Naive thymus-derived CD4-positive, alpha-beta T cell (primary cell): Measurements from ENCODE around the gene EIF4B. TPM values are rescaled to one million over a fixed set of nuclear protein-coding genes. Genes with fewer than 3 reads are reported as not detected.

Source experiments
- ATAC-seq: fragments of 150-1000 bp; cut with Tn5 transposase; 2 replicates; pipeline ENCODE4 v1.10.0; 2021; ENCODE audit warnings: mild to moderate bottlenecking, moderate library complexity
- CTCF ChIA-PET: fragments of 350-600 bp; sonication (Branson Sonifier 250); formaldehyde crosslinking; loops from one replicate; lab custom pipeline; 2021; ENCODE audit warnings: antibody characterized with exemption; lab: Charles Lee
- POLR2A ChIA-PET: fragments of 350-600 bp; sonication (Branson Sonifier 250); formaldehyde crosslinking; loops from one replicate; lab custom pipeline; 2021; ENCODE audit warnings: antibody characterized with exemption, inconsistent platforms; lab: Charles Lee
- DNase-seq, 9 donors: peaks; one replicate each; pipeline versions ENCODE4 v3.0.0 to v3.0.0-alpha.2; 2020 to 2022; ENCODE audit warnings: mixed read lengths in 1 of 9
- H3K27ac ChIP-seq: one replicate; pipeline ENCODE4 v1.7.0; 2013; ENCODE audit warnings: mild to moderate bottlenecking, low read depth, low read length, moderate library complexity
- H3K27me3 ChIP-seq, 2 donors: one replicate each; pipeline ENCODE4 v1.7.0; 2013; ENCODE audit warnings: low read length in 2 of 2, mild to moderate bottlenecking in 2 of 2, moderate library complexity in 2 of 2; ENCODE audit not compliant: control insufficient read depth in 2 of 2, insufficient read depth in 2 of 2
- H3K36me3 ChIP-seq, 3 experiments: 1 replicate in 2 of 3; 2 replicates in 1 of 3; pipeline ENCODE4 v1.7.0; 2013; ENCODE audit warnings: low read length in 3 of 3, mild to moderate bottlenecking in 3 of 3, moderate library complexity in 1 of 3; ENCODE audit not compliant: insufficient read depth in 3 of 3, control insufficient read depth in 2 of 3
- H3K4me1 ChIP-seq, 2 donors: one replicate each; pipeline ENCODE4 v1.7.0; 2013; ENCODE audit warnings: low read length in 2 of 2, mild to moderate bottlenecking in 2 of 2, moderate library complexity in 1 of 2; ENCODE audit not compliant: control insufficient read depth in 2 of 2, insufficient read depth in 2 of 2
- H3K4me3 ChIP-seq: 2 replicates; pipeline ENCODE4 v1.7.0; 2013; ENCODE audit warnings: mild to moderate bottlenecking, low read length
- H3K9me3 ChIP-seq, 3 experiments: 1 replicate in 2 of 3; 2 replicates in 1 of 3; pipeline ENCODE4 v1.7.0; 2013; ENCODE audit warnings: low read length in 3 of 3; ENCODE audit not compliant: control insufficient read depth in 2 of 3
- H3K27ac Mint-ChIP-seq, 9 donors: one replicate each; pipeline ENCODE4 v1.8.0; 2020 to 2022; ENCODE audit warnings: mixed read lengths in 9 of 9, mild to moderate bottlenecking in 8 of 9, moderate library complexity in 5 of 9, inconsistent platforms in 2 of 9
- H3K27me3 Mint-ChIP-seq, 5 donors: one replicate each; pipeline ENCODE4 v1.8.0; 2021 to 2022; ENCODE audit warnings: mixed read lengths in 5 of 5, mild to moderate bottlenecking in 1 of 5
- H3K36me3 Mint-ChIP-seq, 5 donors: one replicate each; pipeline ENCODE4 v1.8.0; 2020 to 2022; ENCODE audit warnings: mixed read lengths in 5 of 5, mild to moderate bottlenecking in 3 of 5, inconsistent platforms in 1 of 5
- H3K4me1 Mint-ChIP-seq, 7 donors: one replicate each; pipeline ENCODE4 v1.8.0; 2020 to 2022; ENCODE audit warnings: mixed read lengths in 7 of 7, mild to moderate bottlenecking in 3 of 7, inconsistent platforms in 1 of 7
- H3K4me3 Mint-ChIP-seq, 10 donors: one replicate each; pipeline ENCODE4 v1.8.0; 2020 to 2022; ENCODE audit warnings: mild to moderate bottlenecking in 10 of 10, mixed read lengths in 10 of 10, moderate library complexity in 6 of 10, inconsistent platforms in 2 of 10
- H3K9me3 Mint-ChIP-seq, 11 donors: one replicate each; pipeline ENCODE4 v1.8.0; 2020 to 2022; ENCODE audit warnings: mixed read lengths in 11 of 11, mild to moderate bottlenecking in 4 of 11, inconsistent platforms in 1 of 11, moderate library complexity in 1 of 11
- intact Hi-C, 2 donors: fragments of 100-400 bp; cut with micrococcal nuclease; formaldehyde crosslinking; loops; one replicate each; pipeline ENCODE4 v1.15.1; 2023
- polyA plus RNA-seq, 2 donors: library from polyadenylated mRNA; unstranded; fragments of 300-500 nt; fragmentation: Illumina TruSeq; gene quantifications; one replicate each; pipeline ENCODE4 v1.2.3, GENCODE V29; 2021
- total RNA-seq, 6 experiments: library from RNA in 5 of 6; stranded (reverse) in 5 of 6; gene quantifications; 1 replicate in 5 of 6; 2 replicates in 1 of 6; pipeline ENCODE4 v1.2.3 and lab custom pipeline; 2021 to 2026

The EIF4B gene
- total and polyA plus RNA-seq, 7 experiments from 2014 or later: 134 to 919 (median 613) TPM

GRCh38 chr12:53053218-53054111, 47.2 kb downstream of the EIF4B start:
- Histone ChIP-seq H3K9me3 (no peaks in the 10 kb centered on the region), H3K27ac (peak overlapping the region; percentile 71), H3K36me3 (no peaks in the 10 kb centered on the region), H3K4me3 (peak overlapping the region; percentile 95), H3K27me3 (no peaks in the 10 kb centered on the region), H3K4me1 (peaks cover 6 to 9% of the 10 kb centered on the region in 2 donors)
- DNase-seq (peak; percentile 37 to 70 (median 58)), ATAC-seq (peak; percentile 46)
- no peaks in the 10 kb centered on the region for H3K27me3 Mint-ChIP-seq
- H3K4me3 Mint-ChIP-seq: peak overlapping the region; percentile 89 to 97 (median 94)
- H3K27ac Mint-ChIP-seq: peak overlapping the region; percentile 83 to 96 (median 92)
- peaks cover 8 to 18% (median 14%) of the 10 kb centered on the region in 7 donors for H3K4me1 Mint-ChIP-seq
- intact Hi-C loops: loop anchor here (1.0 to 10.0 kb wide), 7 partner anchors 13 to 451 kb away; partner anchors contain the start of genes EIF4B (in 2 of the 2), SPRYD3 (in 2 of the 2), IGFBP6 (in 1 of the 2) and MYG1 (in 1 of the 2)
- POLR2A ChIA-PET: interaction anchor here (0.7 to 2.4 kb wide), 6 partner anchors 8 to 145 kb away, joined by 3 to 16 read pairs (median 4); partner anchors contain the start of genes EIF4B and SPRYD3
- CTCF ChIA-PET: interaction anchor here (0.8 to 3.9 kb wide), 4 partner anchors 13 to 46 kb away, joined by 3 to 20 read pairs (median 10); no protein-coding TSS in a partner anchor
- H3K36me3 Mint-ChIP-seq: no peaks in the 10 kb centered on the region
- no peaks in the 10 kb centered on the region for H3K9me3 Mint-ChIP-seq

GRCh38 chr12:53054112-53054878, 48.0 kb downstream of the EIF4B start:
- POLR2A ChIA-PET: interaction anchor here (0.7 to 2.4 kb wide), 8 partner anchors 9 to 144 kb away, joined by 3 to 16 read pairs (median 4); partner anchors contain the start of genes EIF4B, IGFBP6 and SPRYD3
- Mint-ChIP-seq H3K27me3 (no peaks in the 10 kb centered on the region), H3K4me3 (peak overlapping the region; percentile 89 to 97 (median 94)), H3K27ac (peak overlapping the region; percentile 83 to 96 (median 92)), H3K4me1 (peaks cover 8 to 14% (median 11%) of the 10 kb centered on the region in 7 donors), H3K36me3 (no peaks in the 10 kb centered on the region), H3K9me3 (no peaks in the 10 kb centered on the region)
- CTCF ChIA-PET: interaction anchor here (0.8 to 3.9 kb wide), 3 partner anchors 8 to 45 kb away, joined by 3 to 20 read pairs (median 17); no protein-coding TSS in a partner anchor
- peak; percentile 98 for ATAC-seq
- Histone ChIP-seq H3K27ac (peak overlapping the region; percentile 71), H3K9me3 (no peaks in the 10 kb centered on the region), H3K27me3 (no peaks in the 10 kb centered on the region), H3K4me3 (peak overlapping the region; percentile 95), H3K4me1 (peaks cover 6 to 9% of the 10 kb centered on the region in 2 donors), H3K36me3 (no peaks in the 10 kb centered on the region)
- peak; percentile 85 to 94 (median 93) for DNase-seq
- intact Hi-C loops: loop anchor here (1.0 to 10.0 kb wide), 7 partner anchors 12 to 451 kb away; partner anchors contain the start of genes EIF4B (in 2 of the 2), SPRYD3 (in 2 of the 2), IGFBP6 (in 1 of the 2) and MYG1 (in 1 of the 2)

- H3K9me3 Mint-ChIP-seq: no peaks in the 10 kb centered on the region
- ChIA-PET CTCF (interaction anchor here (0.8 to 3.9 kb wide), 5 partner anchors 10 to 213 kb away, joined by 3 to 20 read pairs (median 3); partner anchors contain the start of gene SOAT2), POLR2A (interaction anchor here (0.9 to 1.8 kb wide), 3 partner anchors 8 to 50 kb away, joined by 3 to 6 read pairs (median 4); partner anchors contain the start of genes EIF4B and IGFBP6)
- ATAC-seq (no peak), DNase-seq (no peak)
- H3K27ac Mint-ChIP-seq: peak overlapping the region in 3 of 9 donors; percentile 8 to 48 (median 38)
- no peaks in the 10 kb centered on the region for H3K27me3 Mint-ChIP-seq
- Histone ChIP-seq H3K4me1 (peaks cover 6 to 9% of the 10 kb centered on the region in 2 donors), H3K27me3 (no peaks in the 10 kb centered on the region), H3K27ac (no peak overlapping the region), H3K4me3 (no peak overlapping the region), H3K36me3 (no peaks in the 10 kb centered on the region), H3K9me3 (no peaks in the 10 kb centered on the region)
- H3K36me3 Mint-ChIP-seq: no peaks in the 10 kb centered on the region
- intact Hi-C loops: loop anchor here in 1 of 2 donors (10.0 kb wide), 1 partner anchor 449 kb away; the partner anchor contains the start of genes NPFF and TARBP2
- H3K4me3 Mint-ChIP-seq: peak overlapping the region in 6 of 10 donors; percentile 30 to 74 (median 54)
- peaks cover 8 to 14% (median 11%) of the 10 kb centered on the region in 7 donors for H3K4me1 Mint-ChIP-seq
These were observed 49.4 kb downstream of the EIF4B start for GRCh38 chr12:53055471-53056266.

- Histone ChIP-seq H3K27ac (no peak overlapping the region), H3K9me3 (no peaks in the 10 kb centered on the region), H3K27me3 (no peaks in the 10 kb centered on the region), H3K4me3 (no peak overlapping the region), H3K36me3 (no peaks in the 10 kb centered on the region), H3K4me1 (peaks cover 6 to 9% of the 10 kb centered on the region in 2 donors)
- Mint-ChIP-seq H3K27ac (no peak overlapping the region), H3K4me3 (no peak overlapping the region), H3K9me3 (no peaks in the 10 kb centered on the region), H3K27me3 (no peaks in the 10 kb centered on the region), H3K4me1 (peaks cover 8 to 16% (median 11%) of the 10 kb centered on the region in 7 donors), H3K36me3 (no peaks in the 10 kb centered on the region)
- intact Hi-C loops: loop anchor here in 1 of 2 donors (10.0 kb wide), 1 partner anchor 449 kb away; the partner anchor contains the start of genes NPFF and TARBP2
- ChIA-PET CTCF (interaction anchor here (1.1 to 3.9 kb wide), 4 partner anchors 10 to 47 kb away, joined by 3 to 20 read pairs (median 10); partner anchors contain the start of gene SOAT2), POLR2A (interaction anchor here (1.8 kb wide), 1 partner anchor 10 kb away, joined by 4 read pairs; no protein-coding TSS in a partner anchor)
- ATAC-seq: no peak
- no peak for DNase-seq
These were observed 50.0 kb downstream of the EIF4B start for GRCh38 chr12:53056296-53056695.

- H3K27ac ChIP-seq: no peak overlapping the region
- Mint-ChIP-seq H3K4me1 (peaks cover 8 to 17% (median 11%) of the 10 kb centered on the region in 7 donors), H3K9me3 (no peaks in the 10 kb centered on the region), H3K27me3 (no peaks in the 10 kb centered on the region), H3K4me3 (no peak overlapping the region), H3K27ac (peak overlapping the region in 1 of 9 donors; percentile 1), H3K36me3 (no peaks in the 10 kb centered on the region)
- DNase-seq: no peak
- no peak overlapping the region for H3K4me3 ChIP-seq
- peaks cover 6 to 9% of the 10 kb centered on the region in 2 donors for H3K4me1 ChIP-seq
- no peaks in the 10 kb centered on the region for H3K36me3 ChIP-seq
- H3K9me3 ChIP-seq: no peaks in the 10 kb centered on the region
- no peaks in the 10 kb centered on the region for H3K27me3 ChIP-seq
- intact Hi-C loops: loop anchor here in 1 of 2 donors (10.0 kb wide), 1 partner anchor 448 kb away; the partner anchor contains the start of genes NPFF and TARBP2
- ChIA-PET POLR2A (interaction anchor here (1.8 kb wide), 1 partner anchor 9 kb away, joined by 4 read pairs; no protein-coding TSS in a partner anchor), CTCF (interaction anchor here (1.1 to 1.3 kb wide), 2 partner anchors 10 to 46 kb away, joined by 3 read pairs; partner anchors contain the start of gene SOAT2)
- ATAC-seq: no peak
These were observed 50.6 kb downstream of the EIF4B start for GRCh38 chr12:53056901-53057300.
